IPS-15b (cell line): ENCODE data around the gene PPM1H.
"Not testable (repeated sequence)": the region's sequence is repeated elsewhere in the genome, so short reads cannot be mapped to it uniquely, and the experiment has no call there.

Experiments
- H3K27me3 ChIP-seq: one replicate; pipeline ENCODE4 v1.6.1; 2013; ENCODE audit warnings: low read length; ENCODE audit not compliant: control insufficient read depth, insufficient read depth
- H3K36me3 ChIP-seq: one replicate; pipeline ENCODE4 v1.6.1; 2013; ENCODE audit warnings: low read length; ENCODE audit not compliant: control insufficient read depth, insufficient read depth
- H3K4me1 ChIP-seq: one replicate; pipeline ENCODE4 v1.6.1; 2013; ENCODE audit warnings: mild to moderate bottlenecking, low read length; ENCODE audit not compliant: control insufficient read depth, insufficient read depth
- H3K4me3 ChIP-seq: one replicate; pipeline ENCODE4 v1.5.1; 2013; ENCODE audit warnings: low read depth, low read length
- H3K9ac ChIP-seq: one replicate; pipeline ENCODE4 v1.6.1; 2013; ENCODE audit warnings: low read depth, mild to moderate bottlenecking, low read length
- H3K9me3 ChIP-seq: one replicate; pipeline ENCODE4 v1.6.1; 2013; ENCODE audit warnings: mild to moderate bottlenecking, low read length; ENCODE audit not compliant: control insufficient read depth, insufficient read depth

PPM1H gene

GRCh38 chr12:62900686-62901272, 34.2 kb downstream of the PPM1H start:
- H3K36me3 ChIP-seq = no peaks in the 10 kb centered on the region
- peaks cover 8% of the 10 kb centered on the region for H3K4me1 ChIP-seq
- no peaks in the 10 kb centered on the region for H3K27me3 ChIP-seq
- H3K9ac ChIP-seq = no peak overlapping the region
- no peak overlapping the region for H3K4me3 ChIP-seq
- no peaks in the 10 kb centered on the region for H3K9me3 ChIP-seq

GRCh38 chr12:62899568-62900390, 35.2 kb downstream of the PPM1H start:
- Histone ChIP-seq H3K9me3 (no peaks in the 10 kb centered on the region), H3K27me3 (no peaks in the 10 kb centered on the region), H3K36me3 (no peaks in the 10 kb centered on the region), H3K9ac (no peak overlapping the region), H3K4me1 (peaks cover 8% of the 10 kb centered on the region), H3K4me3 (no peak overlapping the region)

DNA sequence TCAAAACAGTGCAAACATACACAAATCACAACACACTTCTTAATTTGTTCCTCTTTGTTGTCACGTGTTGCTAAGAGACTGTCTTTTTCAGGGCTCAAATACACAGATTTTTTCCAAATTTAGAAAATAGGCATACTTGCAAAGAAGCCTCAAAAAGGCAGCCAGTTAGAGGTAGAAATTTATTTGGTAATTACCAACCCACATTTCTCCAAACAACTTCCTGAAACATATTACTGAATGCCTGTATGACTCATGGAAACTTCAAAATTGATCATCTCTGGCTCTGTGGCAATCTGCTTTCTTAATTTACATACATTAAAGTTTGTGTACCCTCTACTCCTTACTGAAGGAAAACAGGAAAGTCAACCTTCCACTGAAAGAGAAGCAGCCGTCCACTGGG, 36.4 kb downstream of the PPM1H start:
- H3K27me3 ChIP-seq = no peaks in the 10 kb centered on the region
- no peak overlapping the region for H3K9ac ChIP-seq
- H3K9me3 ChIP-seq = no peaks in the 10 kb centered on the region
- peaks cover 8% of the 10 kb centered on the region for H3K4me1 ChIP-seq
- no peak overlapping the region for H3K4me3 ChIP-seq
- no peaks in the 10 kb centered on the region for H3K36me3 ChIP-seq

DNA sequence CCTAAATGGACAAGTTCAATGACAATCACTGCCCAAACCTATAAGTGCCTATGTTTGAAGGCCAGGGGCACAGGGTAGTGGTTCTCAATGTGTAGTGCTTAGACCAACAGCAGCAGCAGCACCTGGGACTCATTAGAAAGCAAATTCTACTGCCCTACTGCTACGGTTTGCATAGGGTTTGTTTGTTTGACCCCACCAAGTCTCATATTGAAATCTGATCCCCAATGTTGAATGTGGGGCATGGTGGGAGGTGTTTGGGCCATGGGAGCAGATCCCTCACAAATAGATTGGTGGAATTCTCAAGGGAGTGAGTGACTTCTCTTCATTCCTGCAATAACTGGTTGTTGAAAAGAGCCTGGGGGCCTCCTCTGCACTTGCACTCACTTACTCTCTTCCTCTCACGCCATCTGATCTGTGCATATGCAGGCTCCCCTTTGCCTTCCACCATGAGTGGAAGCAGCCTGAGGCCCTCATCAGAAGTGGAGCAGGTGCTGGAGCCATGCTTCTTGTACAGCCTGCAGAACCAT, 39.5 kb downstream of the PPM1H start:
- Histone ChIP-seq H3K36me3 (no peaks in the 10 kb centered on the region), H3K27me3 (no peaks in the 10 kb centered on the region), H3K4me1 (peaks cover 5% of the 10 kb centered on the region), H3K9ac (no peak overlapping the region), H3K9me3 (no peaks in the 10 kb centered on the region), H3K4me3 (no peak overlapping the region)

DNA sequence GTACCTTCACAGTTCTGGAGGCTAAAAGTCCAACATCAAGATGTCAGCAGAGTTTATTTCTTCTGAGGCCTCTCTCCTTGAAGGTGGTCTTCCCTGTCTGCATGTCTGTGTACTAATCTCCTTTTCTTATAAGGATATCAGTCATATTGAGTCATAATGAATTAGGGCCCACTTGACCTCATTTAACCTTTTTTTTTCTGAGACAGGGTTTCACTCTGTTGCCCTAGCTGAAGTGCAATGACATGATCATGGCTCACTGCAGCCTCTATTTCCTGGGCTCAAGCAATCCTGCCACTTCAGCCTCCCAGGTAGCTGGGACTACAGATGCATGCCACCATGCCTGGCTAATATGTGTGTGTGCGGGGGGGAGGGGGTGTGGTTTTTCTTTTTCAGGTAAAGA, 41.7 kb downstream of the PPM1H start:
- Histone ChIP-seq H3K27me3 (no peaks in the 10 kb centered on the region), H3K9ac (no peak overlapping the region), H3K9me3 (no peaks in the 10 kb centered on the region), H3K36me3 (no peaks in the 10 kb centered on the region), H3K4me3 (no peak overlapping the region), H3K4me1 (no peaks in the 10 kb centered on the region)

- Histone ChIP-seq H3K36me3 (no peaks in the 10 kb centered on the region), H3K9me3 (no peaks in the 10 kb centered on the region), H3K9ac (no peak overlapping the region), H3K4me1 (no peaks in the 10 kb centered on the region), H3K27me3 (no peaks in the 10 kb centered on the region), H3K4me3 (no peak overlapping the region)
These were observed 43.0 kb downstream of the PPM1H start for GRCh38 chr12:62891805-62892549.

- H3K4me3 ChIP-seq = no peak overlapping the region
- no peak overlapping the region for H3K9ac ChIP-seq
- no peaks in the 10 kb centered on the region for H3K4me1 ChIP-seq
- H3K27me3 ChIP-seq = no peaks in the 10 kb centered on the region
- no peaks in the 10 kb centered on the region for H3K36me3 ChIP-seq
- H3K9me3 ChIP-seq = no peaks in the 10 kb centered on the region
These were observed 46.4 kb downstream of the PPM1H start for GRCh38 chr12:62888454-62889110.

GRCh38 chr12:62886796-62887195, 48.2 kb downstream of the PPM1H start:
- Histone ChIP-seq H3K9ac (no peak overlapping the region), H3K9me3 (no peaks in the 10 kb centered on the region), H3K4me1 (no peaks in the 10 kb centered on the region)

DNA sequence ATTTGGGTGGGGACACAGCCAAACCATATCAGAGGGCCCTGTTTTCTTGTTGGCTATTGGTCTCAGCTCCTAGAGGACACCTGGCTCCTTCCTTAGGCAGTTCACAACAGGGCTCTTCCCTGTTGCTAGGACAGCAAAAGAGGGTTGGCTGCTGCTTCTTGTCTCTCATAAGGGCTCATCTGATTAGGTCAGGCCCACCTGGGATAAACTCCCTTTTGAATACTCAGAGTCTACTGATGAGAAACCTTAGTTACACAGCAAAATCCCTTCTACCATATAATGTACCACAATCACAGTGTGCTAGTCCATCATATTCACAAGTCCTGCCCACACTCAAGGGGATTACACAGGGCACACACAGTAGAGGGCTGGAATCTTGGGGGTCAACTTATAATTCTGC, 49.7 kb downstream of the PPM1H start:
- Histone ChIP-seq H3K27me3 (no peaks in the 10 kb centered on the region), H3K4me1 (no peaks in the 10 kb centered on the region), H3K4me3 (no peak overlapping the region), H3K9ac (no peak overlapping the region), H3K36me3 (no peaks in the 10 kb centered on the region), H3K9me3 (no peaks in the 10 kb centered on the region)

More at GRCh38 chr12:62886796-62887195, 48.2 kb downstream of the PPM1H start:
- H3K27me3 ChIP-seq = no peaks in the 10 kb centered on the region
- H3K4me3 ChIP-seq = no peak overlapping the region
- no peaks in the 10 kb centered on the region for H3K36me3 ChIP-seq

DNA sequence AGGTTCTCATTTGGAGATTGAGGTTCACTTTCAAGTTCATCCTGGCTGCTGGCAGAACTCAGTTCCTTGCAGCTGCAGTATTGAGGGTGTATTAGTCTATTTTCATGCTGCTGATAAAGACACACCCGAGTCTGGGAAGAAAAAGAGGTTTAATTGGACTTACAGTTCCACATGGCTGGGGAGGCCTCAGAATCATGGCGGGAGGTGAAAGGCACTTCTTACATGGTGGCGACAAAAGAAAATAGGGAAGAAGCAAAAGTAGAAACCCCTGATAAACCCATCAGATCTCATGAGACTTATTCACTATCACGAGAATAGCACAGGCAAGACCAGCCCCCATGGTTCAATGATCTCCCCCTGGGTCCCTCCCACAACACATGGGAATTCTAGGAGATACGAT, 50.1 kb downstream of the PPM1H start:
- H3K4me1 ChIP-seq, H3K9me3 ChIP-seq, H3K36me3 ChIP-seq, H3K27me3 ChIP-seq, H3K4me3 ChIP-seq, H3K9ac ChIP-seq: not testable (repeated sequence)

DNA sequence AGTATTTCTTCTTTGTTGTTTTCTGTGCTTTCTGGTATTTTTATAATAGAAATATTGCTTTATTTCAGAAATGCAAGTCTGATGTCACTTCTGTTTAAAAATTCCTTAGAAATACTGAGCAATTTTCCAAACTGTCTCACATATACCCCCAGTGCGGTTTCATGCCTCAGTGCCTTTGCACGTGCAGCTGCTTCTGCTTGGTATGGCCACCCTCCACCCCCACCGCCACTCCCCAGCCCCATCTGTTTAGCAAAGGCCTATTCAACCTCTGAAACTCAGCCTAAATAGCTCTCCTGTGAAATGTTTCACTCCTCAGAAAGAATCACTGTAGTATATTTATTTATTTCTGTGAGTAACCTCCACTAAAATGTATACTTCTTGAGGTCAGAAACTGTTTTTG, 52.3 kb downstream of the PPM1H start:
- H3K4me3 ChIP-seq = no peak overlapping the region

More for the DNA sequence above, 52.3 kb downstream of the PPM1H start:
- no peaks in the 10 kb centered on the region for H3K9me3 ChIP-seq
- no peak overlapping the region for H3K9ac ChIP-seq
- H3K36me3 ChIP-seq = no peaks in the 10 kb centered on the region
- no peaks in the 10 kb centered on the region for H3K4me1 ChIP-seq
- no peaks in the 10 kb centered on the region for H3K27me3 ChIP-seq
